ENCODE measurements around the gene PPP1R7. TPM values are rescaled to one million over a fixed set of nuclear protein-coding genes. Genes with fewer than 3 reads are reported as not detected.

Gene PPP1R7
- total RNA-seq, 1 experiment from 2014 or later, result 24.0 TPM

DNA sequence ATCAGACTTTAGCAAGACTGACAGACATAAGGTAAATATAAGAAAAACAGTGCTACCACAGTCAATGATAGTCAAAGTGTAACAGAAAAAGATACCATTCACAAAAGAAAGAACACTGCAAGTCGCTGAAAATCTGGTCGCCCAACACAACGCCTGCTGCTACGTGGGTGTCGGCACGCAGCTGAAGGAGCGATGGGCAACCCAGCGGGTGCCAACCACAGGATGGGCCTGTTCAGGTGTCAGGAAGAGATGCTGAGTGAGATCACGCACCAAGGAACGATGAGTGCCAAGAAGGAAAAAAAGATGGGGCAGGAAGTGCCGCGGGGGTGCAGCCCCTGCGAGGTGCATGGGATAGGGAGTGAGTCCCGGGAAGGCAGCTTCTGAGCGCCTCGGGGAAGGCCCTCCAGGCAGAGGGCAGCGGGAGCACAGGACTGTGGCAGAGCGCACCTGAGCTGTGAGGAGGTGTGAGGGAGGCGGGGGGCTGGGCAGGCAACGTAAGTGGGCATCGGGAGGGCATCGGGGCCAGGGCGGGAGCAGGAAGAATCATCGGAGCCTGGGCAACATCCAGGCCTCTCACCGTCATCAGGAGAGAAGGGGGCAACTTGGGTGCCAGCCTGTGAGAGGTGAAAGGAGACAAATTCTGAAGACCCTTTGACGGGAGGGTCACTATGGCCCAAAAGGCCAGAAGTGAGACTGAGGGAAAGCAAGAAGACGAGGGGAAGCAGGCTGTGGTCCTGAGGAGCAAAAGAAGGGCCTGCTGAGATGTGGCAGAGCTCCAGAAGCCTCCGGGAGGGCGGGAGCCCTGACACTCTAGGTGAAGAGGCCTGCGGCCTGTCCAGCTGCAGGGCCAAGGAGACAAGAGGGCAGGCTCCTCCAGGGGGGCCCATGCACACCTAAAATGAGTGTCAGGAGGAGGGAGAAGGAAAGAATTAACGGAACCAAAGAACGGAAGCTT, 33.4 kb upstream of the PPP1R7 start:
- in situ Hi-C loops (cut with HindIII; ENCODE audit: low pct_unique_long_range_greater_than_20kb, low sequenced_read_pairs), result no loop called here
- no peak for DNase-seq (ENCODE audit: low read depth, low spot score)

DNA sequence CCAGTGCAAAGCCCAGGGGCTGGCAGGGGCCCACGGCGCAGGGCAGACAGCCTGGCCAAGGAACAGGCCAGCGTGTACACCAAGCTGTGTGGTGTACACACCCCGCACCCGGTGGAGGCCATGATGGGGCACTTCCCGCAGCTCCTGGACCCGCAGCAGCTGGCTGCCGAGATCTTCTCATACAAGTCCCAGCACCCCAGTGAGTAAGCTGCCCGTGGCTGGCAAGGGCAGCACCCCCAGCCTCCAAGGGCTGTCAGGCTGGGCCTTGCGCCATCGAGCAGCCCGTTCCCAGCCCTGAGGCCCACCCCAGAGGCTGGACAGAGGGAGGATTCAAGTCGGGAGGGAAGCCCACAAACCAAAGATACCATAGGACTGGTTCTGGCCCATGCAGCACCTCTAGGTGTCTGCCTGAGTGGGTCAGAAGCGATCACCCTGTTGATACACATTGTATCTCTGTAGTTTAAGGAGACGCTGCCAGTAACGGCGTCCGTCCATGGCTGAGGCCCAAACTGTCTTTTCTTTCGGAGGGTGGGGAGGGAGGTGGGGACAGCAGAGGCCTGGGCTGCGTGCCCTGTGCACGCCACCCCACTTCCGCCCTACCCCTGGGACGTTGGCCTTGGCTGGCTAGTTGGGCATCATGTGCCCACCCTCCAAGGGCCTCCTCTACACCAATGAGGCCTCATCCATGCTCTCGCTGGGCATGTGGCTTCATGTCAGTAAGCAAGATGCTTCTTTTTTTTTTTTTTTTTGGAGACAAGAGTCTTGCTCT, 31.3 kb upstream of the PPP1R7 start:
- no peak for DNase-seq (ENCODE audit: low read depth, low spot score)
- in situ Hi-C loops (cut with HindIII; ENCODE audit: low pct_unique_long_range_greater_than_20kb, low sequenced_read_pairs), result no loop called here

DNA sequence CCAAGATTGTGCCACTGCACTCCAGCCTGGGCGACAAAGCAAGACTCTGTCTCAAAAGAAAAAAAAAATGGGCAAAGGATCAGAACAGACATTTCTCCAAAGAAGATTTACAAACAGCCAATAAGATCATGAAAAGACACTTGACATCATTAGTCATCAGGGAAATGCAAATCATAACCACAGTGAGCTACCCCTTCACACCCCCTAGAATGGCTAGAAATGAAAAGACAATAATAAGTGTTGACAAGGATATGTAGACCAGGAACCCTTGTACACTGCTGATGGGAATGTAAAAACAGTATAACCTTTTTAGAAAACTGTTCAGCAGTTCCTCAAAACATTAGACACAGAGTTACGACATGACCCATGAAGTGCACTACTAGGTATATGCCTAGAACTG, 29.8 kb upstream of the PPP1R7 start:
- no peak for DNase-seq (ENCODE audit: low read depth, low spot score)
- in situ Hi-C loops (cut with HindIII; ENCODE audit: low pct_unique_long_range_greater_than_20kb, low sequenced_read_pairs), result no loop called here

DNA sequence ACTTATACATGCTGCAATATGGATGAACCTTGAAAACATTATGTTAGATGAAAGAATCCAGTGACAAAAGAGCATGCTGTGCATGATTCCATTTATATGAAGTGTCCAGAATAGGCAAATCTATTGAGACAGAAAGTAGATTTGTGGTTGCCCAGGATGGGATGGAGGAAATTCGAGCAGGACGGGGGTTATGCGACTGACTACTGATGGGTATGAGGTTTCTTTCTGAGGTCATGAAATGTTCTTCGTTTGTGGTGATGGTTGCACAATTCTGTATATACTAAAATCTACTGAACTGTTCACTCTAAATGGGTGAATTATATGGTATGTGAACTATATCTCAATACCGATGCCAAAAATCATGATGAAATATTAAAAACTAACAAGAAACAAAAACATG, 29.3 kb upstream of the PPP1R7 start:
- in situ Hi-C loops (cut with HindIII; ENCODE audit: low pct_unique_long_range_greater_than_20kb, low sequenced_read_pairs), result no loop called here
- no peak for DNase-seq (ENCODE audit: low read depth, low spot score)

DNA sequence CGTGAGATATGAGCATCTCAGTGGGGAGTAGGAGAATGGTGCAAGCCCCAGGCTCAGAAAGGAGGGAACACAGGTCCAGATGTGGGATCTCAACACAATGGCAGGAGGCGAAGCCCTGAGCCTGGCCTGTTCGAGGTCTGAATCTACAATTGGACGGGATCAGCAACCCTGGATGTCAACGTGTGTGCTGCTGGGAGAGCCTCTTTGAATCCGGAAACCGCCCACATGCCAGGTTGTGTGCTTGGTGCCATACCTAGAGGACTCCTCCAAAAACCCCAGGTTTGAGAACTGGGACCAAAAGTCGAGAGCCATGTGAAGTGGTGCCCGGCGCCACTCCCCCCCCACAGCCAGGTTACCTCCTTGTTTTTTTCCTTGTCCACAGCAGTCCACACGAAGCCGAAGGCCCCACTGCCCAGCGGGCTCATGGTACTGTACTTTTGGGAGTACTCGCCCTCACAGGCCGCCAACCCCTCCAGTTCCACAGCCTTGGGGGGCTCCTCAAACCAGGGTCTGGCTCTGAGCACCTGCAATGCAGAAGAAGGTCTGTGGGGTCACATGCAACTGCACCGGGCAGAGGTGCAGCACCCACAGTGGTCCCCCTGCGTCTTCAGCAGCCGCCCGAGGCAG, 27.8 kb upstream of the PPP1R7 start:
- in situ Hi-C loops (cut with HindIII; ENCODE audit: low pct_unique_long_range_greater_than_20kb, low sequenced_read_pairs), result no loop called here
- no peak for DNase-seq (ENCODE audit: low read depth, low spot score)

DNA sequence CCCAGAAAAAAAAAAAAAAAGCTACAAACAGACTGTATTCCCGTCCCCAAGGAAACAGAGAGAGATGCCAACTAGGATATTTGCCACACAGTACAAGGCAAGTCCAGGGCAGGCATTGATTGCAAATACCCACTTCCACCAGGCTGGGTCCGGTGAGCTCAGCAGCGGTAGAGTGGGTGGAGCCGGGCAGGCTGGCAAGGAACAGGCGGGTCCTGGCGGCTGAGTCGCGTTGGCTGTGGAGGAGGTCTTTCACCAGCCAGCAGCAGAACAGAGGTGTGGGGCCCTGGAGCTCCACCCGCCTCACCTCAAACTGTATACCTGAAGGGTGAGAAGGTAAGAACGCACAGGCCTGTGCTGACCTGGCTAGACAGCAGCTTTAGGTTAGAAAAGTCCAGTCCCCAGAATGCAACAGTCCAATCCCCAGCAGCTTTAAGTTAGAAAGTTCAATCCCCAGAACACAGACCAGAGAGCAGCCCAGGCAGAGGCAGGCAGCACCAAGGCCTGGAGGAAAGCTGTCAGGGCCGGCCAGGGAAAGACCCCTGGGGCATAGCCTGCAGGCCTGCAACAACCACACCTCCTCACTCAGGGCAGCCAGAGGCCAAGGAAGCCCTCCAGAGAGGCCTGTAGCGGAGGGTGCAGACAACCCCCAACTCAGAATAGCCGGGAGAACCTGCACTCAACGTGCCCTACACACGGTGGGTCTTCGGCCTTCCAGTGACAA, 26.3 kb upstream of the PPP1R7 start:
- in situ Hi-C loops (cut with HindIII; ENCODE audit: low pct_unique_long_range_greater_than_20kb, low sequenced_read_pairs), result no loop called here
- DNase-seq (ENCODE audit: low read depth, low spot score), result no peak

DNA sequence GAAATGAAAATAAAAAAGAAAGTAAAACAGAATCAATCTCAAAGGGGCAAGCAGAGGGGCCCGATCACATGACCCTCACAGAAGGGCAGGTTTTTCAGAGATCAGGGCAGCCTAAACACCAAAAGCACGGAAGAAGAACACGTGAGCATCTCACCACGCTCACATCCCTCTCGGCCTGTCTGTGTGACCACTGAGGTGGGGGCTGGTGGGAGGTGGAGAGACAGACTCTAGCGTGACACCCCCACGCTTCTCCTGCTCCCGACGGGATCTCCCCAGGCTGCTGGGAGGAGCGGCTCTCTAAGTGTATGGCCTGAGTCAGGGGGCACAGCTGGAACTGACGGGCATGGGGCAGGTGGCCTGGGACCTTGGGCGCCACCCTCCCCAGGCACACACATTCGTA, 24.6 kb upstream of the PPP1R7 start:
- in situ Hi-C loops (cut with HindIII; ENCODE audit: low pct_unique_long_range_greater_than_20kb, low sequenced_read_pairs), result no loop called here
- no peak for DNase-seq (ENCODE audit: low read depth, low spot score)

DNA sequence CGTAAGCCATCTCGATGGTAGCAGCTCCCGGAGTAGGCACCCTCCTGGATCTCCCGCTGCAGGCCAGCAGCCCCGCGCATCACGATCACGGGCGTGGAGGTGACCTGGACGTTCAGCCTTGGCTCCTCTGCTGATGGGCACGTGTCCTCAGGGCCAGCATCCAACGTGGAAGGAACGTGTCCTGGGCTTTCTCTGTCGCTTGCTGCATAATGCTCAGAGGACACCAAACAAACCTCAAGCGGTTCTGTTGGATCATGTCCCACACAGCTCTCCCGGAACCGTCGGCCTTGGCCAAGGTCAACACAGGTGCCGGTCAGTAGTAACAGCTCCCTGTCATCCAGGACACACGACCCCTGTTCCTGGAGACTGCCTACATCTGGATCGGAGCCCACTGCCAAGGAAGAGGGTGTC, 24.1 kb upstream of the PPP1R7 start:
- in situ Hi-C loops (cut with HindIII; ENCODE audit: low pct_unique_long_range_greater_than_20kb, low sequenced_read_pairs), result no loop called here
- DNase-seq (ENCODE audit: low read depth, low spot score), result no peak

DNA sequence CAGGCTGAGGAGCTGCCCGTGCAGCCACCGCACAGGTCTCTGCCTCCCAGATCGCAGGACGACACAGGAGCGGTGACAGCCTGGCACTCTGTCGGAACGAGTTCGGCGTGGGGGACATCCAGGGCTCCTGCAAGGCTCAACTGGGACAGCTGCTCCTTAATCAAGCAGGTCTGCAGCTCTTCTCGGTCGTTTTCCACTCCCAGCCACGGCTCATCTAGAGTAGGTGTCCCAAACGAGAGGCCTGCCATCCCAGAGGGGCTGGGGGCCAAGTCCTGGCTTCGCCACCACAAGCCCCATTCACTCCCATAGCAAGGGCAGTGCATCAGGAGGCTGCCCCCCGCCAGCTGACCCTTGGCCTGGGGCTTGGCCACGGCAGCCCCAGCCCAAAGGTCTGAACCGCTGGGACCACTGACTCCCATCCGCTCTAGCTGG, 23.5 kb upstream of the PPP1R7 start:
- no peak for DNase-seq (ENCODE audit: low read depth, low spot score)
- in situ Hi-C loops (cut with HindIII; ENCODE audit: low pct_unique_long_range_greater_than_20kb, low sequenced_read_pairs), result no loop called here

DNA sequence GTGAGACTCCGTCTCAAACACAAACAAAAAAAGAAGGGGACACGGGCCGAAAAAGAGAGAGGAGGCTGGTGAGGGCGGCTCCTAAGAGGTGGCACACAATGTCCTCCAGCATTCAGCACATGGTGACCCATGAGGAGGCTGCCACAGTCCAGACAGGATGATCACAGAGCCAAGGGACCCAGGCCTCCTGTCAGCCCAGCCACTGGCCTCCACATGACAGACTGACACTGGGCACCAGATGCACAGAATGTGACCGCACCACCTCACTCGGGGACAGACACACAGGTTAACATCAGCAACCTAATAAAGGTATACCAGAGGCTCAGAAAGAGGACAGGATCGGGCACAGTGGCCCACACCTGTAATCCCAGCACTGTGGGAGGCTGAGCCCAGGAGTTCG, 22.0 kb upstream of the PPP1R7 start:
- in situ Hi-C loops (cut with HindIII; ENCODE audit: low pct_unique_long_range_greater_than_20kb, low sequenced_read_pairs), result no loop called here
- no peak for DNase-seq (ENCODE audit: low read depth, low spot score)

DNA sequence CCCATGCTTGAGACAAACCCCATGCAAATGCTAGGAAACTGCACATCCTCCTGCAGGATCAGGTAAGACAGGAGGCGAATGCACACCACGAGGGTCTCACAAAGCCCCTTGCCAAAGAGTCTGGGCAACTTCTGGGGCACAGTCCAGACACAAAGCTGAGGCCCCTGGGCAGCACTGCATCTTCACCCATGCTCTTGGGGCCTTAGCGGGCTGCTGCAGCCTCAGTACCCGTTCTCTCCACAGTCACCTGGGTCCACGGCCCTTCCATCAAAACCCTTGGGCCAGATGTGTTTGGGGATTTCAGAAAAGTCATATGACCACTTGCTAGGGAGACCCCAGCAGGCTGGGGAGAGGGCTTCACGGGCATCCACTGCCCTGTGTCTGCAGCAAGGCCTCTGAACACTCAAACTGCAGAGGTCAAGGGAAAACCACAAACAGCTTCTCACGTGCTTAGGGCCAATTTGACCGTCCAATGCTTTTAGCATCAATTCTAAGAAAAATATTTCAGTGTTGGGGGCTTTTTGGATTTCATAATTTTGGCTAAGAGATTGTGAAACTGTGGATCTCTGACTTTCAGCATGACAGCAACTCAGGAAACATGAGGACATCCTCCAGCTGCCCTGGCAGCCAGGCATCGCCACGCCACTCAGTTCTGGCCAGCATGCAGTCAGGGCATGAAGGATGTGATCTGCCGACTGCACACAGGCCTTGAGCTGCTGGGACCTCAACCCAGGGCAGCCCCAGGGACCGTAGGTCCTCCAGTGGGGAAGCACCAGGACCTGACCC, 21.0 kb upstream of the PPP1R7 start:
- in situ Hi-C loops (cut with HindIII; ENCODE audit: low pct_unique_long_range_greater_than_20kb, low sequenced_read_pairs), result no loop called here
- DNase-seq (ENCODE audit: low read depth, low spot score), result no peak

DNA sequence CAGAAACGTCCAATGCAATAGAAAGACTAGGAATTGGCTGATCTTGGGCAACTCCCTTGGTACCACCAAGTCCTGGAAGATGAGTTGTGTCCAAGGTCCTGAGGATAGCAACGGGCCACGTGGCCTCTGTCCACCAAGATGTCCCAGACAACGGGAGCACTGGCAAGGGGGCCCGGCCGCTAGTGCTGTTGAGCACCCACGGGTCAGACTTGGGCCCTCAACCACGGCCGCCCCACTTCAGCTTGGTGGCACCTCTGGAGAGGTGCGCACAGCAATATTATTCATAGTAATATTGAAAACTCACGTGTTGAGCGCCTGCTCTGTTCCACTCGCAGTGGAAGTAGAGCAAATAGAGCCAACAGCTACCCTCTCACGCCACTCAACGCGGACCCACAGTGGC, 20.0 kb upstream of the PPP1R7 start:
- DNase-seq (ENCODE audit: low read depth, low spot score), result no peak
- in situ Hi-C loops (cut with HindIII; ENCODE audit: low pct_unique_long_range_greater_than_20kb, low sequenced_read_pairs), result no loop called here

DNA sequence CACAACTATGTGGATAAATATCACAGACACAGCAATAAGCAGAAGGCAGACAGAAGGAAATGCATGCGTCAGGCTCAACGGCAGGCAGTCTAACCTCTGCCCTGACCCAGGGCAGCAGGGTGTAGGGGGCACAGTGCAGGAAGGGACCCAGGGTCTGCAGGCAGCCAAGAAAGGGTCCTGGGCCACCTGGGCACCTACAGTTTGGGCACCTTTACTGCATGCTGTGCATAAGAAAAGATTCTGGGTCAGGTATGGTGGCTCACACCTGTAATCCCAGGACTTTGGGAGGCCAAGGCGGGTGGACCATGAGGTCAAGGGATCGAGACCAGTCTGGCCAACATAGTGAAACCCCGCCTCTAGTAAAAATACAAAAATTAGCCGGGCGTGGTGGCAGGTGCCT, 18.7 kb upstream of the PPP1R7 start:
- DNase-seq (ENCODE audit: low read depth, low spot score), result no peak
- in situ Hi-C loops (cut with HindIII; ENCODE audit: low pct_unique_long_range_greater_than_20kb, low sequenced_read_pairs), result no loop called here

DNA sequence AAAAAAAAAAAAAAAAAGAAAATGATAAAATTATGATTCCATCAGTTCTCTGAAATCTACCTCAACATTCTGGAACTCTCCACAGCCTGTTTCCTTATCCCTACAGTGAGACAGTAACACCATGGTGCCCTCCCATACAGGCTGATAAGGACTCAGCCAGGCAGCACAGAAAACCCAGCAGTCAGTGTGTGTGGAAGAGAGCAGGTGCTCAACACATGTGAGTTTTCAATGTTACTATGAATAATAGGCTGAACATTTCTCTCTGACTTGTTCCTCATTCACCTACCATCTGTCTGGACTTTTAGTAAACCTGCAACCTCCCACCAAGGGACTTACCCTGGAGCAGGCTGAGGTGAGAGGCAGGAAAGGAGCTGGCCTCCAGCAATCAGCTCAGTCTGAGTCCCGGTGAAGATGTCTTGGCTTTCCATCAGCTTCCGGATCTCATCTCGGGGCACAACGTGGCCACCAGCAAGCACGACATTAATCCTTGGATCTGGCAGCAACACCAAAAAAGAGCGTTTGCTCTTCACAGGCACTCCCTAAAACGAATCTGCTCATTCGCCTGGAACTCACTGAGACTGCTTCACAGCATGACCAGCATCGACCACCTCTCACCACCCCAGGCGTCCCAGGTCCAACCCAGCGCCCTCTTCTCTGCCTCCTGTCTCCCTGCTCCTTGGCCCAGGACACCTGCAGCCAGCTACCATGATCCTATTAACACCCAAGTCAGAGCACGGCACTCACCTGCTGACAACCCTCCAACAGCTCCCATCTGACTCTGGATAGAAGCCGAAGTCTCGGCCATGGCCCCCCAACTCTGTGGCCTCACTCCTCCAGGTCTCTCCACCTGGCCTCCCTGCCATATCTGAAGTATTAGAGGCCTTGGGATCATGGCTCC, 17.5 kb upstream of the PPP1R7 start:
- in situ Hi-C loops (cut with HindIII; ENCODE audit: low pct_unique_long_range_greater_than_20kb, low sequenced_read_pairs), result no loop called here
- DNase-seq (ENCODE audit: low read depth, low spot score), result no peak

DNA sequence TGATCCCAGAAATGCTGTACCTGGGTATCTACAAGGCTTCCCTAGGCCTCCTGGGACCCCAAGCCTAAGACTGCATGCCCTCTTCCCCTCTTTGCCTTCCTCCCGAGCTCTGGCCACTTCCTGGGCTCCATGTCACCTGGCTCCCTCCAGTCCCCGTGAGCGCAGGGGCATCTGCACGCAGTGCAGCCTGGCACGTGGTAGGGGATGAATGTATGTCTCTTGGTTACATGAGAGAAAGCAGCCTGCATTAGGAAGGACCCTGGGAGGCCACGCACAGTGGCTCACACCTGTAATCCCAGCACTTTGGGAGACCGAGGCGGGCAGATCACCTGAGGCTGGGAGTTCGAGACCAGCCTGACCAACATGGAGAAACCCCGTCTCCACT, 16.8 kb upstream of the PPP1R7 start:
- in situ Hi-C loops (cut with HindIII; ENCODE audit: low pct_unique_long_range_greater_than_20kb, low sequenced_read_pairs), result no loop called here
- no peak for DNase-seq (ENCODE audit: low read depth, low spot score)

DNA sequence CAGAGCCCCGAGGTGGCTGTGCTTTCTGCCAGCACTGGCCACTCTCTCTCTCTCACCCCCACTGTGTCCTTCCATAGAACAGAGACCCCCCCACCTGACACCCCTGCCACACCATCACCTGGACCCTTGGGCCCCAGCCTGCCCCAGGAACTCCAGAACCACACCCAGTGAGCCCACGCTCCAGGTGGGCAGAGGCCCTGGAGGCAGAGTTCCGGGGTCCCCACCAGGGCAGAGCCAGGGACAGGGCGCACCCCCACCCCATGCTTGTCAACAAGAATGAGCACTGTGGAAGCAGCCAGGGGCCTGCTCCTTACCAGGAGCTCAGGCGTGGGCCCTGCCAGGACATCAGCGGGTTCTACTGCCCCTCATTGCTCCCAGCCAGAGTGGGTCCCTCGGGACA, 15.6 kb upstream of the PPP1R7 start:
- DNase-seq (ENCODE audit: low read depth, low spot score), result no peak
- in situ Hi-C loops (cut with HindIII; ENCODE audit: low pct_unique_long_range_greater_than_20kb, low sequenced_read_pairs), result no loop called here
